Measurements from ENCODE around the gene LRRC58. TPM values are rescaled to one million over a fixed set of nuclear protein-coding genes. Genes with fewer than 3 reads are reported as not detected.

LRRC58 gene
- total RNA-seq, 6 donors from 2014 or later, result 13.6 to 33.5 (median 18.6) TPM

- peaks cover 0 to 12% (median 5%) of the 10 kb centered on the region in 4 donors for H3K4me1 ChIP-seq
- TF ChIP-seq POLR2AphosphoS5 (IDR thresholded peaks at IDR 0.05) (no peak), EP300 (IDR thresholded peaks at IDR 0.05) (no peak), CTCF (IDR thresholded peaks at IDR 0.05) (no peak), POLR2A (IDR thresholded peaks at IDR 0.05) (no peak)
- peak overlapping the region in 3 of 4 donors; percentile 46 to 57 (median 55) for H3K4me3 ChIP-seq
- ATAC-seq (ENCODE audit: low FRiP score in 2 of 2), result no peak
- H3K27ac ChIP-seq, result no peak overlapping the region
- H3K9me3 ChIP-seq, result no peaks in the 10 kb centered on the region
- no peaks in the 10 kb centered on the region for H3K36me3 ChIP-seq
- DNase-seq, result no peak
- 39 to 41% methylated on average over 14 to 15 of the region's 15 CpGs for WGBS, 2 donors
- H3K27me3 ChIP-seq, result peaks cover 0 to 9% (median 5%) of the 10 kb centered on the region in 4 donors
Observed at GRCh38 chr3:120285508-120285841, 63.7 kb downstream of the LRRC58 start.

GRCh38 chr3:120284747-120285507 is 64.2 kb downstream of the LRRC58 start, which contains the start of gene GPR156:
GPR156 (minus strand) TSS chr3:120285222; CDS start chr3:120244098, 41,124 bp downstream.
- H3K36me3 ChIP-seq, result no peaks in the 10 kb centered on the region
- WGBS, 2 donors, result 6 to 21% methylated on average over 14 to 50 of the region's 72 CpGs
- H3K4me1 ChIP-seq, result peaks cover 0 to 12% (median 5%) of the 10 kb centered on the region in 4 donors
- H3K27me3 ChIP-seq, result peaks cover 0 to 9% (median 5%) of the 10 kb centered on the region in 4 donors
- no peaks in the 10 kb centered on the region for H3K9me3 ChIP-seq
- H3K27ac ChIP-seq, result no peak within 1 kb of the TSS
- peak in 1 of 2 donors; percentile 89 for DNase-seq
- TF ChIP-seq EP300 (IDR thresholded peaks at IDR 0.05), result no peak
- no peak for TF ChIP-seq POLR2A (IDR thresholded peaks at IDR 0.05)
- TF ChIP-seq CTCF (IDR thresholded peaks at IDR 0.05), result no peak
- TF ChIP-seq POLR2AphosphoS5 (IDR thresholded peaks at IDR 0.05), result no peak
- peak within 1 kb of the TSS in 3 of 4 donors; percentile 46 to 57 (median 55) for H3K4me3 ChIP-seq
- ATAC-seq (ENCODE audit: low FRiP score in 2 of 2), result peak in 1 of 2 donors; percentile 88

DNA sequence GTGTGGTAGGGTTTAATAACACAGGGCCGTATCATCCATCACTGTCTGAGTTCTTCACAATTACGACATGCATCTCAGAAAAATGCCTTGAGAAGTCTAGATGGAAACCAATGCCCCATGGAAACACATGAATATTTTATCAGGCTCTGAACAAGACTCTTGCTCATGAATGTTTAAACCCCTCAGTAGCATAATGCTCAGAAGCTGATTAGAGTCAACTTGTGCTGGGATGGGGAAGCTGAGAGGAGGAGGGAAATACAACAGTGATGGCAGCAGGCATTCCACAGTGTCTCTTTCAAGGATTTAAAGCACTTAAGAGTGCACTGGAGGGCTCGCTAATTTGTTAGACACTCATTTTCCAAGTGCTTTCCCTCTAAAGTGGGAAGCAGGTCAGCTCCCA is 67.9 kb downstream of the LRRC58 start:
- DNase-seq, result no peak
- Histone ChIP-seq H3K4me1 (peaks cover 0 to 12% (median 5%) of the 10 kb centered on the region in 4 donors), H3K27ac (no peak overlapping the region), H3K4me3 (no peak overlapping the region), H3K9me3 (no peaks in the 10 kb centered on the region), H3K27me3 (peaks cover 0 to 9% (median 5%) of the 10 kb centered on the region in 4 donors), H3K36me3 (no peaks in the 10 kb centered on the region)
- ATAC-seq (ENCODE audit: low FRiP score in 2 of 2), result no peak
- WGBS, 2 donors, result 82 to 87% methylated on average over 3 of the region's 3 CpGs
- TF ChIP-seq CTCF (IDR thresholded peaks at IDR 0.05) (no peak), POLR2A (IDR thresholded peaks at IDR 0.05) (no peak), EP300 (IDR thresholded peaks at IDR 0.05) (no peak), POLR2AphosphoS5 (IDR thresholded peaks at IDR 0.05) (no peak)

DNA sequence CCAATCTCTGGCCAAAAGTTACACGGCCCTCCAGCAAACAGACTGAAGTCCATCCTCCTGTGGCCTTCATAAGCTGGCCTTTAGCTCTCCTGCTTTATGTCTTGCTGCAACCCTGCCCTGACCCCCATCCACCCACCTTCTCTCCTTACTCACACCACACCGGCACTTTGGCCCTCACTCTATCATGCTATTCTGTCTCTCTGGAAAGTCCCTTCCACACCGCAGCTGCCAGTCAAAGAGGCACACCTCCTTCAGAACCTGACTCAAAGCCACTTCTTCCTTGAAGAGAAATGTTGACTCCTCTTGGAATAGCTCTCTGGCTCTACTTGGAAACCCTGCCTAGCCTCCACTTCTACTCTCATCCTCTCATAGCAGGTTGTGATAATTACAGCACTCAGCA is 68.6 kb downstream of the LRRC58 start:
- no peak for TF ChIP-seq POLR2AphosphoS5 (IDR thresholded peaks at IDR 0.05)
- no peak for TF ChIP-seq CTCF (IDR thresholded peaks at IDR 0.05)
- TF ChIP-seq EP300 (IDR thresholded peaks at IDR 0.05), result no peak
- no peak for TF ChIP-seq POLR2A (IDR thresholded peaks at IDR 0.05)
- H3K9me3 ChIP-seq, result no peaks in the 10 kb centered on the region
- ATAC-seq (ENCODE audit: low FRiP score in 2 of 2) (no peak), DNase-seq (no peak)
- H3K36me3 ChIP-seq, result no peaks in the 10 kb centered on the region
- H3K4me1 ChIP-seq, result peaks cover 0 to 12% (median 5%) of the 10 kb centered on the region in 4 donors
- H3K4me3 ChIP-seq, result no peak overlapping the region
- H3K27me3 ChIP-seq, result peaks cover 0 to 9% (median 4%) of the 10 kb centered on the region in 4 donors
- H3K27ac ChIP-seq, result no peak overlapping the region
- WGBS, 2 donors, result 80 to 87% methylated on average over 3 of the region's 3 CpGs

Data from upper lobe of left lung (tissue), 6 donors.